Measurements from ENCODE around the gene MAD1L1.

MAD1L1 gene

GRCh38 chr7:2154831-2155230 lies 77.9 kb downstream of the MAD1L1 start:
- H3K36me3 ChIP-seq (ENCODE audit: control insufficient read depth in 5 of 5, insufficient read depth in 5 of 5, low read length in 5 of 5), result peaks cover 0 to 4% (median 0%) of the 10 kb centered on the region in 5 donors
- H3K4me1 ChIP-seq (ENCODE audit: control insufficient read depth in 5 of 5, insufficient read depth in 5 of 5, low read length in 5 of 5), result peaks cover 5 to 17% (median 13%) of the 10 kb centered on the region in 5 donors
- no peak overlapping the region for H3K27ac ChIP-seq (ENCODE audit: low read depth, low read length)
- no peak overlapping the region for H3K4me3 ChIP-seq (ENCODE audit: low read depth in 1 of 5, low read length in 5 of 5)
- no peak overlapping the region for H3K9ac ChIP-seq (ENCODE audit: low read length in 5 of 5)
- H3K9me3 ChIP-seq (ENCODE audit: control insufficient read depth in 5 of 5, low read length in 5 of 5), result no peaks in the 10 kb centered on the region
- no peaks in the 10 kb centered on the region for H3K27me3 ChIP-seq (ENCODE audit: control insufficient read depth in 5 of 5, insufficient read depth in 4 of 5, low read length in 5 of 5)

- Histone ChIP-seq H3K4me3 (ENCODE audit: low read depth in 1 of 5, low read length in 5 of 5) (no peak overlapping the region), H3K27ac (ENCODE audit: low read depth, low read length) (no peak overlapping the region), H3K9ac (ENCODE audit: low read length in 5 of 5) (no peak overlapping the region), H3K9me3 (ENCODE audit: control insufficient read depth in 5 of 5, low read length in 5 of 5) (no peaks in the 10 kb centered on the region), H3K36me3 (ENCODE audit: control insufficient read depth in 5 of 5, insufficient read depth in 5 of 5, low read length in 5 of 5) (peaks cover 0 to 5% (median 1%) of the 10 kb centered on the region in 5 donors), H3K27me3 (ENCODE audit: control insufficient read depth in 5 of 5, insufficient read depth in 4 of 5, low read length in 5 of 5) (no peaks in the 10 kb centered on the region), H3K4me1 (ENCODE audit: control insufficient read depth in 5 of 5, insufficient read depth in 5 of 5, low read length in 5 of 5) (peaks cover 5 to 17% (median 13%) of the 10 kb centered on the region in 5 donors)
Measured at GRCh38 chr7:2154121-2154520, 78.6 kb downstream of the MAD1L1 start.

- Histone ChIP-seq H3K27ac (ENCODE audit: low read depth, low read length) (no peak overlapping the region), H3K27me3 (ENCODE audit: control insufficient read depth in 5 of 5, insufficient read depth in 4 of 5, low read length in 5 of 5) (no peaks in the 10 kb centered on the region), H3K9ac (ENCODE audit: low read length in 5 of 5) (no peak overlapping the region), H3K4me3 (ENCODE audit: low read depth in 1 of 5, low read length in 5 of 5) (no peak overlapping the region), H3K4me1 (ENCODE audit: control insufficient read depth in 5 of 5, insufficient read depth in 5 of 5, low read length in 5 of 5) (peaks cover 5 to 8% (median 6%) of the 10 kb centered on the region in 5 donors), H3K9me3 (ENCODE audit: control insufficient read depth in 5 of 5, low read length in 5 of 5) (no peaks in the 10 kb centered on the region), H3K36me3 (ENCODE audit: control insufficient read depth in 5 of 5, insufficient read depth in 5 of 5, low read length in 5 of 5) (peaks cover 0 to 19% (median 10%) of the 10 kb centered on the region in 5 donors)
Measured at GRCh38 chr7:2152646-2153045, 80.1 kb downstream of the MAD1L1 start.

- peaks cover 0 to 2% (median under 1%) of the 10 kb centered on the region in 5 donors for H3K4me1 ChIP-seq (ENCODE audit: control insufficient read depth in 5 of 5, insufficient read depth in 5 of 5, low read length in 5 of 5)
- H3K9ac ChIP-seq (ENCODE audit: low read length in 5 of 5), result peak overlapping the region in 1 of 5 donors; percentile 29
- no peaks in the 10 kb centered on the region for H3K27me3 ChIP-seq (ENCODE audit: control insufficient read depth in 5 of 5, insufficient read depth in 4 of 5, low read length in 5 of 5)
- peaks cover 0 to 26% (median 10%) of the 10 kb centered on the region in 5 donors for H3K36me3 ChIP-seq (ENCODE audit: control insufficient read depth in 5 of 5, insufficient read depth in 5 of 5, low read length in 5 of 5)
- no peak overlapping the region for H3K27ac ChIP-seq (ENCODE audit: low read depth, low read length)
- no peaks in the 10 kb centered on the region for H3K9me3 ChIP-seq (ENCODE audit: control insufficient read depth in 5 of 5, low read length in 5 of 5)
- no peak overlapping the region for H3K4me3 ChIP-seq (ENCODE audit: low read depth in 1 of 5, low read length in 5 of 5)
Measured at GRCh38 chr7:2151801-2152612, 80.7 kb downstream of the MAD1L1 start.

- no peak overlapping the region for H3K4me3 ChIP-seq (ENCODE audit: low read depth in 1 of 5, low read length in 5 of 5)
- peaks cover 0 to 33% (median 16%) of the 10 kb centered on the region in 5 donors for H3K36me3 ChIP-seq (ENCODE audit: control insufficient read depth in 5 of 5, insufficient read depth in 5 of 5, low read length in 5 of 5)
- no peak overlapping the region for H3K27ac ChIP-seq (ENCODE audit: low read depth, low read length)
- H3K9ac ChIP-seq (ENCODE audit: low read length in 5 of 5), result peak overlapping the region in 1 of 5 donors; percentile 29
- H3K4me1 ChIP-seq (ENCODE audit: control insufficient read depth in 5 of 5, insufficient read depth in 5 of 5, low read length in 5 of 5), result no peaks in the 10 kb centered on the region
- no peaks in the 10 kb centered on the region for H3K27me3 ChIP-seq (ENCODE audit: control insufficient read depth in 5 of 5, insufficient read depth in 4 of 5, low read length in 5 of 5)
- no peaks in the 10 kb centered on the region for H3K9me3 ChIP-seq (ENCODE audit: control insufficient read depth in 5 of 5, low read length in 5 of 5)
Measured at GRCh38 chr7:2151237-2151636, 81.5 kb downstream of the MAD1L1 start.

- Histone ChIP-seq H3K9ac (ENCODE audit: low read length in 5 of 5) (no peak overlapping the region), H3K4me3 (ENCODE audit: low read depth in 1 of 5, low read length in 5 of 5) (no peak overlapping the region), H3K36me3 (ENCODE audit: control insufficient read depth in 5 of 5, insufficient read depth in 5 of 5, low read length in 5 of 5) (peaks cover 0 to 41% (median 25%) of the 10 kb centered on the region in 5 donors), H3K9me3 (ENCODE audit: control insufficient read depth in 5 of 5, low read length in 5 of 5) (no peaks in the 10 kb centered on the region), H3K27me3 (ENCODE audit: control insufficient read depth in 5 of 5, insufficient read depth in 4 of 5, low read length in 5 of 5) (no peaks in the 10 kb centered on the region), H3K4me1 (ENCODE audit: control insufficient read depth in 5 of 5, insufficient read depth in 5 of 5, low read length in 5 of 5) (no peaks in the 10 kb centered on the region), H3K27ac (ENCODE audit: low read depth, low read length) (no peak overlapping the region)
Measured at GRCh38 chr7:2150445-2150815, 82.3 kb downstream of the MAD1L1 start.

GRCh38 chr7:2149672-2150444 lies 82.9 kb downstream of the MAD1L1 start:
- H3K27me3 ChIP-seq (ENCODE audit: control insufficient read depth in 5 of 5, insufficient read depth in 4 of 5, low read length in 5 of 5), result no peaks in the 10 kb centered on the region
- no peak overlapping the region for H3K27ac ChIP-seq (ENCODE audit: low read depth, low read length)
- H3K4me3 ChIP-seq (ENCODE audit: low read depth in 1 of 5, low read length in 5 of 5), result no peak overlapping the region
- H3K4me1 ChIP-seq (ENCODE audit: control insufficient read depth in 5 of 5, insufficient read depth in 5 of 5, low read length in 5 of 5), result no peaks in the 10 kb centered on the region
- no peak overlapping the region for H3K9ac ChIP-seq (ENCODE audit: low read length in 5 of 5)
- peaks cover 0 to 46% (median 30%) of the 10 kb centered on the region in 5 donors for H3K36me3 ChIP-seq (ENCODE audit: control insufficient read depth in 5 of 5, insufficient read depth in 5 of 5, low read length in 5 of 5)
- no peaks in the 10 kb centered on the region for H3K9me3 ChIP-seq (ENCODE audit: control insufficient read depth in 5 of 5, low read length in 5 of 5)

GRCh38 chr7:2148814-2149213 lies 83.9 kb downstream of the MAD1L1 start:
- H3K27ac ChIP-seq (ENCODE audit: low read depth, low read length), result no peak overlapping the region
- no peaks in the 10 kb centered on the region for H3K27me3 ChIP-seq (ENCODE audit: control insufficient read depth in 5 of 5, insufficient read depth in 4 of 5, low read length in 5 of 5)
- no peaks in the 10 kb centered on the region for H3K4me1 ChIP-seq (ENCODE audit: control insufficient read depth in 5 of 5, insufficient read depth in 5 of 5, low read length in 5 of 5)
- no peak overlapping the region for H3K4me3 ChIP-seq (ENCODE audit: low read depth in 1 of 5, low read length in 5 of 5)
- H3K9me3 ChIP-seq (ENCODE audit: control insufficient read depth in 5 of 5, low read length in 5 of 5), result no peaks in the 10 kb centered on the region
- no peak overlapping the region for H3K9ac ChIP-seq (ENCODE audit: low read length in 5 of 5)
- peaks cover 0 to 53% (median 39%) of the 10 kb centered on the region in 5 donors for H3K36me3 ChIP-seq (ENCODE audit: control insufficient read depth in 5 of 5, insufficient read depth in 5 of 5, low read length in 5 of 5)

- Histone ChIP-seq H3K36me3 (ENCODE audit: control insufficient read depth in 5 of 5, insufficient read depth in 5 of 5, low read length in 5 of 5) (peaks cover 0 to 60% (median 44%) of the 10 kb centered on the region in 5 donors), H3K27ac (ENCODE audit: low read depth, low read length) (no peak overlapping the region), H3K9me3 (ENCODE audit: control insufficient read depth in 5 of 5, low read length in 5 of 5) (no peaks in the 10 kb centered on the region), H3K9ac (ENCODE audit: low read length in 5 of 5) (no peak overlapping the region), H3K4me3 (ENCODE audit: low read depth in 1 of 5, low read length in 5 of 5) (no peak overlapping the region), H3K27me3 (ENCODE audit: control insufficient read depth in 5 of 5, insufficient read depth in 4 of 5, low read length in 5 of 5) (no peaks in the 10 kb centered on the region), H3K4me1 (ENCODE audit: control insufficient read depth in 5 of 5, insufficient read depth in 5 of 5, low read length in 5 of 5) (no peaks in the 10 kb centered on the region)
Measured at GRCh38 chr7:2148189-2148588, 84.6 kb downstream of the MAD1L1 start.

Data from subcutaneous abdominal adipose tissue (tissue), 5 donors.